H9 (cell line): ENCODE measurements around the gene CDH23. TPM values are rescaled to one million over a fixed set of nuclear protein-coding genes. Genes with fewer than 3 reads are reported as not detected.

Source experiments
- DNase-seq: peaks from one replicate; pipeline ENCODE4 v3.0.0-alpha.2; 2017
- H2AFZ ChIP-seq: one replicate; pipeline ENCODE4 v1.6.1; 2013; ENCODE audit warnings: mild to moderate bottlenecking, low read length, control low read depth, moderate library complexity
- H2AK5ac ChIP-seq: 2 replicates; pipeline ENCODE4 v1.6.1; 2013; ENCODE audit warnings: low read length, control low read depth, mixed read lengths; ENCODE audit not compliant: insufficient read length
- H2BK120ac ChIP-seq: one replicate; pipeline ENCODE4 v1.6.1; 2013; ENCODE audit warnings: low read depth, mild to moderate bottlenecking, low read length, control low read depth, inconsistent platforms; ENCODE audit not compliant: poor library complexity, severe bottlenecking
- H2BK12ac ChIP-seq: 2 replicates; pipeline ENCODE4 v1.6.1; 2013; ENCODE audit warnings: low read length, control low read depth, mixed read lengths, low read depth; ENCODE audit not compliant: insufficient read length
- H2BK15ac ChIP-seq: 2 replicates; pipeline ENCODE4 v1.6.1; 2013; ENCODE audit warnings: low read depth, low read length, control low read depth
- H2BK20ac ChIP-seq: one replicate; pipeline ENCODE4 v1.6.1; 2013; ENCODE audit warnings: low read depth, mild to moderate bottlenecking, low read length, control low read depth, inconsistent platforms; ENCODE audit not compliant: poor library complexity, severe bottlenecking
- H2BK5ac ChIP-seq: 2 replicates; pipeline ENCODE4 v1.6.1; 2013; ENCODE audit warnings: low read length, control low read depth, mixed read lengths; ENCODE audit not compliant: insufficient read length
- H3K14ac ChIP-seq: 2 replicates; pipeline ENCODE4 v1.6.1; 2013; ENCODE audit warnings: low read length, control low read depth; ENCODE audit not compliant: insufficient read depth
- H3K18ac ChIP-seq: 2 replicates; pipeline ENCODE4 v1.6.1; 2013; ENCODE audit warnings: low read depth, mild to moderate bottlenecking, mixed read lengths, low read length, control low read depth; ENCODE audit not compliant: insufficient read length
- H3K23ac ChIP-seq: 2 replicates; pipeline ENCODE4 v1.6.1; 2013; ENCODE audit warnings: low read length, control low read depth, mixed read lengths, low read depth; ENCODE audit not compliant: insufficient read length
- H3K23me2 ChIP-seq: 2 replicates; pipeline ENCODE4 v1.6.1; 2013; ENCODE audit warnings: low read depth, mild to moderate bottlenecking, mixed read lengths, low read length, control low read depth; ENCODE audit not compliant: insufficient read length, poor library complexity, severe bottlenecking
- H3K27ac ChIP-seq: 2 replicates; pipeline ENCODE4 v1.5.1; 2013; ENCODE audit warnings: low read length, control low read depth, mixed read lengths, low read depth; ENCODE audit not compliant: insufficient read length
- H3K27me3 ChIP-seq: 2 replicates; pipeline ENCODE4 v1.6.1; 2013; ENCODE audit warnings: low read length, control low read depth, inconsistent platforms; ENCODE audit not compliant: insufficient read depth
- H3K4ac ChIP-seq: 2 replicates; pipeline ENCODE4 v1.6.1; 2013; ENCODE audit warnings: low read depth, mild to moderate bottlenecking, control low read depth, inconsistent platforms, low read length, moderate library complexity
- H3K4me1 ChIP-seq: 2 replicates; pipeline ENCODE4 v1.6.1; 2013; ENCODE audit warnings: low read length, control low read depth, inconsistent platforms; ENCODE audit not compliant: insufficient read depth
- H3K4me2 ChIP-seq: 2 replicates; pipeline ENCODE4 v1.6.1; 2013; ENCODE audit warnings: low read length, control low read depth, mixed read lengths; ENCODE audit not compliant: insufficient read length, insufficient read depth
- H3K56ac ChIP-seq: 2 replicates; pipeline ENCODE4 v1.6.1; 2013; ENCODE audit warnings: low read depth, mild to moderate bottlenecking, mixed read lengths, low read length, control low read depth; ENCODE audit not compliant: insufficient read length
- H3K79me1 ChIP-seq: 2 replicates; pipeline ENCODE4 v1.6.1; 2013; ENCODE audit warnings: low read depth, mild to moderate bottlenecking, moderate library complexity, low read length, control low read depth, inconsistent platforms; ENCODE audit not compliant: insufficient read depth, poor library complexity, severe bottlenecking
- H3K79me2 ChIP-seq: 2 replicates; pipeline ENCODE4 v1.6.1; 2013; ENCODE audit warnings: low read length, control low read depth, inconsistent platforms; ENCODE audit not compliant: insufficient read depth
- H3K9ac ChIP-seq: 2 replicates; pipeline ENCODE4 v1.6.1; 2013; ENCODE audit warnings: low read length, control low read depth, mixed read lengths; ENCODE audit not compliant: insufficient read length; ENCODE audit errors: extremely low read depth
- H3K9me3 ChIP-seq: one replicate; pipeline ENCODE4 v1.6.1; 2013; ENCODE audit warnings: low read depth, low read length, inconsistent platforms; ENCODE audit not compliant: control insufficient read depth
- H3T11ph ChIP-seq: one replicate; pipeline ENCODE4 v1.6.1; 2013; ENCODE audit warnings: mild to moderate bottlenecking, low read length, control low read depth, inconsistent platforms
- H4K20me1 ChIP-seq: one replicate; pipeline ENCODE4 v1.6.1; 2013; ENCODE audit not compliant: control insufficient read depth, insufficient read length, insufficient read depth
- H4K5ac ChIP-seq: 2 replicates; pipeline ENCODE4 v1.6.1; 2013; ENCODE audit warnings: low read depth, mild to moderate bottlenecking, mixed read lengths, low read length, control low read depth; ENCODE audit not compliant: insufficient read length
- H4K8ac ChIP-seq: replicated peaks from 2 replicates; pipeline ENCODE4 v1.6.1; 2013; ENCODE audit warnings: low read length, control low read depth, mixed read lengths, low read depth; ENCODE audit not compliant: insufficient read length
- H4K91ac ChIP-seq: 2 replicates; pipeline ENCODE4 v1.6.1; 2013; ENCODE audit warnings: low read depth, mild to moderate bottlenecking, moderate library complexity, mixed read lengths, low read length, control low read depth; ENCODE audit not compliant: insufficient read length
- H3K27ac Mint-ChIP-seq, 3 experiments: 2 replicates in 2 of 3; 3 replicates in 1 of 3; pipeline ENCODE4 v1.8.0; 2020 to 2021; ENCODE audit warnings: mixed read lengths in 3 of 3, mild to moderate bottlenecking in 1 of 3, moderate library complexity in 1 of 3
- H3K27me3 Mint-ChIP-seq: 2 replicates; pipeline ENCODE4 v1.8.0; 2021; ENCODE audit warnings: low read depth, mild to moderate bottlenecking, moderate library complexity, mixed read lengths
- H3K36me3 Mint-ChIP-seq, 3 experiments: 2 replicates in 2 of 3; 3 replicates in 1 of 3; pipeline ENCODE4 v1.8.0; 2020 to 2021; ENCODE audit warnings: low read depth in 3 of 3, mixed read lengths in 3 of 3; ENCODE audit not compliant: insufficient read depth in 1 of 3
- H3K4me1 Mint-ChIP-seq, 2 experiments: 2 replicates each; pipeline ENCODE4 v1.8.0; 2020; ENCODE audit warnings: mixed read lengths in 2 of 2
- H3K4me3 Mint-ChIP-seq, 2 experiments: 2 replicates in 1 of 2; 3 replicates in 1 of 2; pipeline ENCODE4 v1.8.0; 2020 to 2021; ENCODE audit warnings: mild to moderate bottlenecking in 2 of 2, mixed read lengths in 2 of 2, moderate library complexity in 1 of 2
- H3K9me3 Mint-ChIP-seq, 2 experiments: 2 replicates in 1 of 2; 3 replicates in 1 of 2; pipeline ENCODE4 v1.8.0; 2020; ENCODE audit warnings: mild to moderate bottlenecking in 2 of 2, mixed read lengths in 2 of 2, moderate library complexity in 1 of 2
- WGBS: extraction: QIAGEN DNeasy Blood & Tissue Kit; methylation state at CpG from one replicate; pipeline ENCODE4 v1.1.7; 2013; ENCODE audit warnings: missing lambda C conversion rate, low lambda C conversion rate, mixed read lengths; ENCODE audit not compliant: insufficient read length; ENCODE audit errors: extremely low coverage; 5-methylcytosine and 5-hydroxymethylcytosine counted together
- total RNA-seq: library from RNA; stranded (reverse); gene quantifications from 2 replicates; pipeline ENCODE4 v1.2.1, GENCODE V29; 2021
- TF ChIP-seq, protein P1 (sequence below): fragments of 200-600 bp; sonication (generic); conservative IDR thresholded peaks from 3 replicates; pipeline ENCODE4 v1.8.0; 2021; ENCODE audit warnings: antibody characterized with exemption, mild to moderate bottlenecking

CDH23 gene
- total RNA-seq, 1 experiment from 2014 or later = 2.1 TPM

DNA sequence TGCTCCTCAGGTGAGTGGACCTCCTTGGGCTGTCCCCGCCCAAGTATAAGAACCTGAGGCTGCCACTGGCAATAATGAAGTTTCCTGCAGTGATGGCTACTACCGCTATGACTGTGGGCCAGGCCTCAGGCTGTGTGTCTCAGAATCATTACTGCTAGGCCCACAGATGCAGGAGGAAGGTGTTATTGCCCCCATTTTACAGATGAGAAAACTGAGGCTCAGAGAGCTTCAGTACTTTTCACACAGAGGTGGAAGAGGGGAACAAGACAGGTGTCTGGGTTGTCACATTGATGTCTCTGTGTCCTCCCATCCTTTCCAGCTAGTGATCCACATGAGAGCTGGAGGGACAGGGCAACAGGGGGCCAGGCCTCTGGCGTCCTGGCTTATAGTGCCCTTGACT lies 155.2 kb downstream of the CDH23 start:
- Histone ChIP-seq H3K23ac (no peak overlapping the region), H3K9me3 (no peaks in the 10 kb centered on the region), H3K18ac (no peak overlapping the region), H3K27ac (no peak overlapping the region), H2BK20ac (no peak overlapping the region), H2AK5ac (no peak overlapping the region), H3K14ac (no peak overlapping the region), H3K4ac (no peak overlapping the region), H4K5ac (no peak overlapping the region), H2BK120ac (no peak overlapping the region), H3K79me1 (no peaks in the 10 kb centered on the region), H3K9ac (no peak overlapping the region), H2BK5ac (no peak overlapping the region), H4K91ac (no peak overlapping the region), H4K8ac (no peak overlapping the region), H3K27me3 (no peaks in the 10 kb centered on the region), H2AFZ (no peak overlapping the region), H2BK15ac (no peak overlapping the region), H3K4me1 (peaks cover 9% of the 10 kb centered on the region; the same call in 1 of the 2 replicates), H3K4me2 (no peak overlapping the region), H3K79me2 (no peaks in the 10 kb centered on the region), H4K20me1 (no peaks in the 10 kb centered on the region), H3K56ac (no peak overlapping the region), H2BK12ac (no peak overlapping the region), H3T11ph (no peak overlapping the region), H3K23me2 (no peaks in the 10 kb centered on the region)
- Mint-ChIP-seq H3K27me3 (peaks cover 10% of the 10 kb centered on the region), H3K9me3 (no peaks in the 10 kb centered on the region), H3K4me3 (no peak overlapping the region), H3K27ac (no peak overlapping the region), H3K36me3 (no peaks in the 10 kb centered on the region), H3K4me1 (peaks cover 29 to 44% of the 10 kb centered on the region in 2 experiments)
- no peak for DNase-seq
- WGBS = no CpG with 5 or more reads among the region's 3 CpGs
- TF ChIP-seq, protein P1, sequence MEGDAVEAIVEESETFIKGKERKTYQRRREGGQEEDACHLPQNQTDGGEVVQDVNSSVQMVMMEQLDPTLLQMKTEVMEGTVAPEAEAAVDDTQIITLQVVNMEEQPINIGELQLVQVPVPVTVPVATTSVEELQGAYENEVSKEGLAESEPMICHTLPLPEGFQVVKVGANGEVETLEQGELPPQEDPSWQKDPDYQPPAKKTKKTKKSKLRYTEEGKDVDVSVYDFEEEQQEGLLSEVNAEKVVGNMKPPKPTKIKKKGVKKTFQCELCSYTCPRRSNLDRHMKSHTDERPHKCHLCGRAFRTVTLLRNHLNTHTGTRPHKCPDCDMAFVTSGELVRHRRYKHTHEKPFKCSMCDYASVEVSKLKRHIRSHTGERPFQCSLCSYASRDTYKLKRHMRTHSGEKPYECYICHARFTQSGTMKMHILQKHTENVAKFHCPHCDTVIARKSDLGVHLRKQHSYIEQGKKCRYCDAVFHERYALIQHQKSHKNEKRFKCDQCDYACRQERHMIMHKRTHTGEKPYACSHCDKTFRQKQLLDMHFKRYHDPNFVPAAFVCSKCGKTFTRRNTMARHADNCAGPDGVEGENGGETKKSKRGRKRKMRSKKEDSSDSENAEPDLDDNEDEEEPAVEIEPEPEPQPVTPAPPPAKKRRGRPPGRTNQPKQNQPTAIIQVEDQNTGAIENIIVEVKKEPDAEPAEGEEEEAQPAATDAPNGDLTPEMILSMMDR = no peak
